HG02610 (cell line): ENCODE results near the gene DONSON.

ENCODE experiments used
- ATAC-seq: cut with Tn5 transposase; IDR thresholded peaks from one replicate; pipeline ENCODE4 v1.9.1; 2021; ENCODE audit warnings: mild to moderate bottlenecking, moderate library complexity; ENCODE audit not compliant: unreplicated experiment

Gene DONSON

GRCh38 chr21:33542640-33543504, 45.6 kb downstream of the DONSON start, which contains the start of gene SON:
TSS of gene SON (plus strand) at chr21:33543038. CDS start at chr21:33543093, 55 bp downstream.
- ATAC-seq, result peak; percentile 95

- ATAC-seq, result peak; percentile 58
Measured at GRCh38 chr21:33541756-33542639, 46.5 kb downstream of the DONSON start, which contains the start of gene GART. TSS of gene GART (minus strand) at chr21:33542117. CDS start at chr21:33539315, 2,802 bp downstream.

GRCh38 chr21:33541105-33541711, 47.3 kb downstream of the DONSON start:
- ATAC-seq, result no peak

- ATAC-seq, result no peak
Measured at GRCh38 chr21:33540711-33541104, 47.8 kb downstream of the DONSON start.

GRCh38 chr21:33539616-33540015, 48.9 kb downstream of the DONSON start:
- no peak for ATAC-seq

- ATAC-seq, result no peak
Measured at GRCh38 chr21:33537212-33537611, 51.3 kb downstream of the DONSON start.

- ATAC-seq, result no peak
Measured at GRCh38 chr21:33531007-33531406, 57.5 kb downstream of the DONSON start.
